ENCODE results near the gene CEP95. TPM values are rescaled to one million over a fixed set of nuclear protein-coding genes. Genes with fewer than 3 reads are reported as not detected.

CEP95 gene
- total RNA-seq, 1 experiment from 2014 or later: 67.3 TPM

GRCh38 chr17:64492481-64493109 is 14.2 kb upstream of the CEP95 start:
- Histone ChIP-seq H3K14ac (ENCODE audit: insufficient read depth, low read length) (no peak overlapping the region), H3T11ph (ENCODE audit: low read length) (no peak overlapping the region), H2BK12ac (ENCODE audit: insufficient read length, low read depth, low read length) (no peak overlapping the region), H2BK120ac (ENCODE audit: low read depth, low read length, poor library complexity, severe bottlenecking) (no peak overlapping the region), H2BK15ac (ENCODE audit: low read depth, low read length) (no peak overlapping the region), H3K23ac (ENCODE audit: insufficient read length, low read depth, low read length) (no peak overlapping the region), H3K4me1 (ENCODE audit: insufficient read depth, low read length) (no peaks in the 10 kb centered on the region; the same call in 1 of the 2 replicates), H3K56ac (ENCODE audit: insufficient read length, low read depth, low read length) (no peak overlapping the region), H3K9ac (ENCODE audit: extremely low read depth, insufficient read length, low read length) (no peak overlapping the region), H3K9me3 (ENCODE audit: control insufficient read depth, low read depth, low read length) (no peaks in the 10 kb centered on the region), H2AFZ (ENCODE audit: low read length) (no peak overlapping the region), H4K8ac (replicated peaks; ENCODE audit: insufficient read length, low read depth, low read length) (no peak overlapping the region), H3K23me2 (ENCODE audit: insufficient read length, low read depth, low read length, poor library complexity, severe bottlenecking) (peaks cover 15% of the 10 kb centered on the region), H3K4me2 (ENCODE audit: insufficient read depth, insufficient read length, low read length) (no peak overlapping the region), H4K20me1 (ENCODE audit: control insufficient read depth, insufficient read depth, insufficient read length) (no peaks in the 10 kb centered on the region), H3K79me2 (ENCODE audit: insufficient read depth, low read length) (peaks cover 6% of the 10 kb centered on the region; the same call in 1 of the 2 replicates), H2AK5ac (ENCODE audit: insufficient read length, low read length) (no peak overlapping the region), H3K79me1 (ENCODE audit: insufficient read depth, low read depth, low read length, poor library complexity, severe bottlenecking) (peaks cover 2% of the 10 kb centered on the region), H3K27me3 (ENCODE audit: insufficient read depth, low read length) (no peaks in the 10 kb centered on the region), H3K18ac (ENCODE audit: insufficient read length, low read depth, low read length) (no peak overlapping the region), H2BK20ac (ENCODE audit: low read depth, low read length, poor library complexity, severe bottlenecking) (no peak overlapping the region), H3K27ac (ENCODE audit: insufficient read length, low read depth, low read length) (no peak overlapping the region), H2BK5ac (ENCODE audit: insufficient read length, low read length) (no peak overlapping the region), H3K4ac (ENCODE audit: low read depth, low read length) (no peak overlapping the region), H4K91ac (ENCODE audit: insufficient read length, low read depth, low read length) (no peak overlapping the region), H4K5ac (ENCODE audit: insufficient read length, low read depth, low read length) (no peak overlapping the region)
- WGBS (ENCODE audit: extremely low coverage, insufficient read length, low lambda C conversion rate): no CpG with 5 or more reads among the region's 6 CpGs
- no peak for DNase-seq
- Mint-ChIP-seq H3K27me3 (ENCODE audit: low read depth) (peaks cover 3% of the 10 kb centered on the region), H3K36me3 (ENCODE audit: insufficient read depth in 1 of 3, low read depth in 3 of 3) (peaks cover 44 to 64% (median 62%) of the 10 kb centered on the region in 3 experiments), H3K9me3 (peaks cover 0 to 9% of the 10 kb centered on the region in 2 experiments; a peak in 4 of 5 replicates), H3K27ac (no peak overlapping the region), H3K4me1 (peaks cover 14 to 20% of the 10 kb centered on the region in 2 experiments), H3K4me3 (no peak overlapping the region; a peak in 1 of 5 replicates)
- TF ChIP-seq, protein P1, sequence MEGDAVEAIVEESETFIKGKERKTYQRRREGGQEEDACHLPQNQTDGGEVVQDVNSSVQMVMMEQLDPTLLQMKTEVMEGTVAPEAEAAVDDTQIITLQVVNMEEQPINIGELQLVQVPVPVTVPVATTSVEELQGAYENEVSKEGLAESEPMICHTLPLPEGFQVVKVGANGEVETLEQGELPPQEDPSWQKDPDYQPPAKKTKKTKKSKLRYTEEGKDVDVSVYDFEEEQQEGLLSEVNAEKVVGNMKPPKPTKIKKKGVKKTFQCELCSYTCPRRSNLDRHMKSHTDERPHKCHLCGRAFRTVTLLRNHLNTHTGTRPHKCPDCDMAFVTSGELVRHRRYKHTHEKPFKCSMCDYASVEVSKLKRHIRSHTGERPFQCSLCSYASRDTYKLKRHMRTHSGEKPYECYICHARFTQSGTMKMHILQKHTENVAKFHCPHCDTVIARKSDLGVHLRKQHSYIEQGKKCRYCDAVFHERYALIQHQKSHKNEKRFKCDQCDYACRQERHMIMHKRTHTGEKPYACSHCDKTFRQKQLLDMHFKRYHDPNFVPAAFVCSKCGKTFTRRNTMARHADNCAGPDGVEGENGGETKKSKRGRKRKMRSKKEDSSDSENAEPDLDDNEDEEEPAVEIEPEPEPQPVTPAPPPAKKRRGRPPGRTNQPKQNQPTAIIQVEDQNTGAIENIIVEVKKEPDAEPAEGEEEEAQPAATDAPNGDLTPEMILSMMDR (conservative IDR thresholded peaks at IDR 0.05): peak; percentile 57

All from H9 (cell line).